Esophagus muscularis mucosa (tissue), 4 donors: ENCODE results near the gene RHBDF2. TPM values are rescaled to one million over a fixed set of nuclear protein-coding genes. Genes with fewer than 3 reads are reported as not detected.

ENCODE experiments used
- DNase-seq: peaks from one replicate; pipeline ENCODE4 v3.0.0-alpha.2; 2017; ENCODE audit errors: extremely low spot score
- H3K27ac ChIP-seq, 4 donors: fragments of 200-600 bp; sonication (generic); replicated peaks in 1 of 4; 1 replicate in 3 of 4; 2 replicates in 1 of 4; pipeline ENCODE4 v1.5.1; 2016 to 2019; ENCODE audit warnings: mild to moderate bottlenecking in 1 of 4
- H3K27me3 ChIP-seq, 4 donors: fragments of 200-600 bp; sonication (generic); one replicate each; pipeline versions ENCODE4 v1.5.1 to v1.6.0; 2016 to 2019
- H3K36me3 ChIP-seq, 4 donors: fragments of 200-600 bp; sonication (generic); one replicate each; pipeline ENCODE4 v1.5.1; 2016 to 2019
- H3K4me1 ChIP-seq, 4 donors: fragments of 200-600 bp; sonication (generic); one replicate each; pipeline ENCODE4 v1.5.1; 2016 to 2019
- H3K4me3 ChIP-seq, 4 donors: fragments of 200-600 bp; sonication (generic); 1 replicate in 2 of 4; 2 replicates in 2 of 4; pipeline ENCODE4 v1.5.1; 2016 to 2019; ENCODE audit warnings: mild to moderate bottlenecking in 4 of 4, moderate library complexity in 1 of 4
- H3K9me3 ChIP-seq, 4 donors: fragments of 200-600 bp; sonication (generic); 1 replicate in 3 of 4; 2 replicates in 1 of 4; pipeline ENCODE4 v1.5.1; 2016 to 2019
- CTCF ChIP-seq, 3 experiments: fragments of 200-600 bp in 2 of 3; fragments of 450-650 bp in 1 of 3; sonication (generic) in 2 of 3; IDR thresholded peaks; one replicate each; pipeline ENCODE4 v1.5.1; 2017 to 2019; ENCODE audit warnings: antibody characterized with exemption in 3 of 3, mild to moderate bottlenecking in 2 of 3, moderate library complexity in 1 of 3
- EP300 ChIP-seq: sonication (generic); formaldehyde crosslinking; IDR thresholded peaks from one replicate; pipeline ENCODE4 v1.6.1; 2017; ENCODE audit warnings: antibody characterized with exemption
- POLR2A ChIP-seq: fragments of 450-650 bp; IDR thresholded peaks from one replicate; pipeline ENCODE4 v1.6.1; 2017; ENCODE audit warnings: antibody characterized with exemption, moderate library complexity, mild to moderate bottlenecking, low read depth
- POLR2AphosphoS5 ChIP-seq, 2 donors: sonication (generic); formaldehyde crosslinking; IDR thresholded peaks; one replicate each; pipeline ENCODE4 v1.6.1; 2017; ENCODE audit warnings: antibody characterized with exemption in 2 of 2
- WGBS: methylation state at CpG from one replicate; pipeline ENCODE4 v1.1.5; 2018; 5-methylcytosine and 5-hydroxymethylcytosine counted together
- intact Hi-C: fragments of 100-400 bp; cut with DNase I; formaldehyde crosslinking; loops from one replicate; pipeline ENCODE4 v1.15.1; 2023
- total RNA-seq, 4 donors: library from RNA; depleted of rRNA; stranded (reverse); fragments of >200 nt; gene quantifications; one replicate each; pipeline versions ENCODE4 v1.1.0 to v1.2.1, GENCODE V29; 2016

The RHBDF2 gene
- total RNA-seq, 4 donors from 2014 or later: 12.9 to 22.5 (median 15.4) TPM

GRCh38 chr17:76544546-76545365 lies 43.5 kb upstream of the RHBDF2 start:
- no peak overlapping the region for H3K4me3 ChIP-seq
- no peak for DNase-seq
- 47% methylated on average over 21 of the region's 24 CpGs for WGBS
- TF ChIP-seq CTCF (IDR thresholded peaks at IDR 0.05): no peak
- no peak for TF ChIP-seq POLR2A
- TF ChIP-seq EP300: no peak
- TF ChIP-seq POLR2AphosphoS5 (IDR thresholded peaks at IDR 0.05): peak; percentile 22 to 32
- H3K27me3 ChIP-seq: peaks cover 0 to 18% (median 0%) of the 10 kb centered on the region in 4 donors
- peaks cover 54 to 73% (median 61%) of the 10 kb centered on the region in 4 donors for H3K4me1 ChIP-seq
- intact Hi-C loops: no loop called here
- peak overlapping the region; percentile 23 to 56 (median 30) for H3K27ac ChIP-seq
- H3K9me3 ChIP-seq: no peaks in the 10 kb centered on the region
- H3K36me3 ChIP-seq: peaks cover 0 to 4% (median 0%) of the 10 kb centered on the region in 4 donors

- H3K4me1 ChIP-seq: peaks cover 56 to 79% (median 65%) of the 10 kb centered on the region in 4 donors
- H3K9me3 ChIP-seq: no peaks in the 10 kb centered on the region
- no peak for TF ChIP-seq EP300
- no peak for TF ChIP-seq POLR2A
- TF ChIP-seq POLR2AphosphoS5 (IDR thresholded peaks at IDR 0.05): no peak
- no peak for TF ChIP-seq CTCF (IDR thresholded peaks at IDR 0.05)
- peak overlapping the region in 3 of 4 donors; percentile 28 to 56 (median 33) for H3K27ac ChIP-seq
- no peak overlapping the region for H3K4me3 ChIP-seq
- H3K27me3 ChIP-seq: peaks cover 0 to 23% (median 0%) of the 10 kb centered on the region in 4 donors
- intact Hi-C loops: no loop called here
- no peak for DNase-seq
- H3K36me3 ChIP-seq: peaks cover 0 to 4% (median 0%) of the 10 kb centered on the region in 4 donors
- 43% methylated on average over 20 of the region's 22 CpGs for WGBS
These were observed 42.8 kb upstream of the RHBDF2 start for GRCh38 chr17:76543826-76544545.

- WGBS: 67% methylated on average over 5 of the region's 6 CpGs
- intact Hi-C loops: no loop called here
- no peak for TF ChIP-seq POLR2AphosphoS5 (IDR thresholded peaks at IDR 0.05)
- TF ChIP-seq EP300: no peak
- TF ChIP-seq POLR2A: no peak
- no peak for TF ChIP-seq CTCF (IDR thresholded peaks at IDR 0.05)
- Histone ChIP-seq H3K4me3 (no peak overlapping the region), H3K27me3 (peaks cover 0 to 29% (median 4%) of the 10 kb centered on the region in 4 donors), H3K9me3 (no peaks in the 10 kb centered on the region), H3K4me1 (peaks cover 60 to 85% (median 70%) of the 10 kb centered on the region in 4 donors), H3K36me3 (peaks cover 0 to 4% (median 0%) of the 10 kb centered on the region in 4 donors), H3K27ac (no peak overlapping the region)
- no peak for DNase-seq
These were observed 42.2 kb upstream of the RHBDF2 start for GRCh38 chr17:76543482-76543825.

GRCh38 chr17:76542984-76543383 lies 41.8 kb upstream of the RHBDF2 start:
- Histone ChIP-seq H3K27me3 (peaks cover 4 to 33% (median 7%) of the 10 kb centered on the region in 4 donors), H3K4me3 (no peak overlapping the region), H3K36me3 (peaks cover 0 to 4% (median 0%) of the 10 kb centered on the region in 4 donors), H3K27ac (no peak overlapping the region), H3K9me3 (no peaks in the 10 kb centered on the region), H3K4me1 (peaks cover 64 to 89% (median 74%) of the 10 kb centered on the region in 4 donors)
- 87% methylated on average over 4 of the region's 8 CpGs for WGBS
- TF ChIP-seq POLR2A (no peak), POLR2AphosphoS5 (IDR thresholded peaks at IDR 0.05) (no peak), CTCF (IDR thresholded peaks at IDR 0.05) (no peak)
- intact Hi-C loops: no loop called here
- no peak for DNase-seq
